Measurements from ENCODE around the gene JUN. TPM values are rescaled to one million over a fixed set of nuclear protein-coding genes. Genes with fewer than 3 reads are reported as not detected.

JUN gene
- total and polyA plus RNA-seq, 2 donors (not counting 3 experiments of a cell fraction or from before 2014, with no cell fraction given): 88.3 to 89.3 TPM

DNA sequence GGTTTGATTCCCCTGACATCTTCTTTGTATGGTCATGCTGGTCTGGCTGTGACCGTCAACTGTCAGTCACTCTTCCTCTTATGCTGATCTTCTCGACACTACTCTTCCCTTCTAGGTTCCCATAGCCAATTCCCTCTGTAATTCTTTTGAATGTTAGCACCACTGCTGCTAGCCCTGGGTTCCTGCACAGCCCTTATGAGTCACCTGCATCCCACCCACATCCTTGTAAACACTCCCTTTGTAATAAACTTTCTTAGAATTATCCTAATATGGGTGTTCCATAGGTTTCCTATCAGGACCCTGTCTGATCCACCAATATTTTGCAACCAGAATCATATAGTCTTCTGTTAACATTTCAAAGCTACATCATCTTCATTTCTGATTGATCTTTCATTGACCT lies 37.1 kb downstream of the JUN start:
- Histone ChIP-seq H3K4me3 (replicated peaks in 1 of 3; ENCODE audit: insufficient read depth in 1 of 3, low read depth in 1 of 3, low read length in 3 of 3) (no peak overlapping the region), H3K9me3 (replicated peaks; ENCODE audit: control insufficient read depth, insufficient read depth, low read length) (no peaks in the 10 kb centered on the region), H3K27ac (ENCODE audit: insufficient read depth, low read depth, low read length) (no peak overlapping the region), H3K27me3 (ENCODE audit: control insufficient read depth in 2 of 2, insufficient read depth in 2 of 2, low read length in 2 of 2) (no peaks in the 10 kb centered on the region), H2AFZ (ENCODE audit: low read depth, low read length) (peak overlapping the region; percentile 28), H3K4me2 (ENCODE audit: insufficient read depth, low read length) (no peak overlapping the region), H3K4me1 (ENCODE audit: control insufficient read depth, extremely low read depth, insufficient read depth, low read length) (peaks cover 22% of the 10 kb centered on the region), H3K9ac (replicated peaks; ENCODE audit: extremely low read depth, insufficient read depth, low read length) (no peak overlapping the region), H3K79me2 (ENCODE audit: control insufficient read depth, insufficient read depth, low read length) (no peaks in the 10 kb centered on the region), H3K9me1 (replicated peaks; ENCODE audit: control insufficient read depth, extremely low read depth, insufficient read depth, low read length) (no peaks in the 10 kb centered on the region), H4K20me1 (replicated peaks; ENCODE audit: control insufficient read depth, extremely low read depth, insufficient read depth, low read length) (no peaks in the 10 kb centered on the region), H3K36me3 (ENCODE audit: control insufficient read depth in 2 of 2, extremely low read depth in 1 of 2, insufficient read depth in 2 of 2, low read length in 2 of 2) (no peaks in the 10 kb centered on the region)
- peak; percentile 53 for DNase-seq (ENCODE audit: low read depth, low spot score)
- intact Hi-C loops (cut with micrococcal nuclease): no loop called here
- POLR2A ChIA-PET: no interaction called here
- FAIRE-seq: no peak
- no TSS peak for BruUV-seq (replicated peaks)
- dilution Hi-C loops (cut with MboI; ENCODE audit: extremely low pct_ligation_motif_present, low sequenced_read_pairs): no loop called here
- peak; percentile 83 for TF ChIP-seq FOS (IDR thresholded peaks at IDR 0.05; ENCODE audit: borderline replicate concordance, insufficient read depth, low read length)
- TF ChIP-seq GATA2 (IDR thresholded peaks at IDR 0.05; ENCODE audit: insufficient read depth, insufficient read length, low read depth, low read length): no peak
- TF ChIP-seq JUN (IDR thresholded peaks at IDR 0.05; ENCODE audit: borderline replicate concordance, insufficient read depth, insufficient read length, low read depth): peak; percentile 35
- CTCF ChIA-PET: interaction anchor here (3.0 kb wide), 1 partner anchor 26 kb away, joined by 9 read pairs; no protein-coding TSS in a partner anchor

DNA sequence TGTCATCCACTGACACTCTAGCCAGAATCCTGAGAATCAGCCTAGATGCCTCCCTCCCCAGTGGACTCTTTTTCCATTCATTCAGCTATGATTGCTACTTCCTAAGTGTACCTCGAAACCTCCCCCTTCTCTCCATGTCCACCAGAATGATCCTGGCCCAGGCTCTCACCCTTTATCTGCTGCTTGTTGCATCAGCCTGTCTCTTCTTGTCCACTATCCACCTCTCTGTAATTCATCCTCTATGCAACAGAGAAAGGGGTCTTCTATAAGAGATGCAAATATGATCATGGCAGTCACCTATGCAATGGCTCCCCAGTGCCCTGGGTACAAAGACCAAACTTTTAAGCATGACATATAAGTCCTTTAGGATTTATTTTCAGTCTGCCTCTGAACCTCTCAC lies 37.7 kb downstream of the JUN start:
- TSS peak; percentile 45 for BruUV-seq (replicated peaks)
- no peaks in the 10 kb centered on the region for H4K20me1 ChIP-seq (replicated peaks; ENCODE audit: control insufficient read depth, extremely low read depth, insufficient read depth, low read length)
- H3K27ac ChIP-seq (ENCODE audit: insufficient read depth, low read depth, low read length): no peak overlapping the region
- ChIA-PET POLR2A (no interaction called here), CTCF (interaction anchor here (1.6 kb wide), 1 partner anchor 23 kb away, joined by 6 read pairs; no protein-coding TSS in a partner anchor)
- H3K4me1 ChIP-seq (ENCODE audit: control insufficient read depth, extremely low read depth, insufficient read depth, low read length): peaks cover 22% of the 10 kb centered on the region
- H3K27me3 ChIP-seq (ENCODE audit: control insufficient read depth in 2 of 2, insufficient read depth in 2 of 2, low read length in 2 of 2): no peaks in the 10 kb centered on the region
- H3K4me3 ChIP-seq (replicated peaks in 1 of 3; ENCODE audit: insufficient read depth in 1 of 3, low read depth in 1 of 3, low read length in 3 of 3): no peak overlapping the region
- FAIRE-seq (no peak), DNase-seq (ENCODE audit: low read depth, low spot score) (no peak)
- no peaks in the 10 kb centered on the region for H3K9me1 ChIP-seq (replicated peaks; ENCODE audit: control insufficient read depth, extremely low read depth, insufficient read depth, low read length)
- no peak overlapping the region for H2AFZ ChIP-seq (ENCODE audit: low read depth, low read length)
- H3K79me2 ChIP-seq (ENCODE audit: control insufficient read depth, insufficient read depth, low read length): no peaks in the 10 kb centered on the region
- H3K9me3 ChIP-seq (replicated peaks; ENCODE audit: control insufficient read depth, insufficient read depth, low read length): no peaks in the 10 kb centered on the region
- dilution Hi-C loops (cut with MboI; ENCODE audit: extremely low pct_ligation_motif_present, low sequenced_read_pairs) (no loop called here), intact Hi-C loops (cut with micrococcal nuclease) (no loop called here)
- no peak overlapping the region for H3K9ac ChIP-seq (replicated peaks; ENCODE audit: extremely low read depth, insufficient read depth, low read length)
- H3K4me2 ChIP-seq (ENCODE audit: insufficient read depth, low read length): no peak overlapping the region
- H3K36me3 ChIP-seq (ENCODE audit: control insufficient read depth in 2 of 2, extremely low read depth in 1 of 2, insufficient read depth in 2 of 2, low read length in 2 of 2): no peaks in the 10 kb centered on the region
- TF ChIP-seq MYC (IDR thresholded peaks at IDR 0.05; ENCODE audit: low read depth, low read length) (no peak), POLR2AphosphoS5 (IDR thresholded peaks at IDR 0.05; ENCODE audit: insufficient read depth, low read depth, low read length) (no peak), FOS (IDR thresholded peaks at IDR 0.05; ENCODE audit: borderline replicate concordance, insufficient read depth, low read length) (no peak), JUN (IDR thresholded peaks at IDR 0.05; ENCODE audit: borderline replicate concordance, insufficient read depth, insufficient read length, low read depth) (no peak), POLR2A (IDR thresholded peaks at IDR 0.05; ENCODE audit: low read depth, low read length) (no peak), GATA2 (IDR thresholded peaks at IDR 0.05; ENCODE audit: insufficient read depth, insufficient read length, low read depth, low read length) (no peak), EZH2 (IDR thresholded peaks at IDR 0.05; ENCODE audit: borderline replicate concordance, low read depth, low read length, severe bottlenecking) (no peak)
- TF ChIP-seq, protein P1, sequence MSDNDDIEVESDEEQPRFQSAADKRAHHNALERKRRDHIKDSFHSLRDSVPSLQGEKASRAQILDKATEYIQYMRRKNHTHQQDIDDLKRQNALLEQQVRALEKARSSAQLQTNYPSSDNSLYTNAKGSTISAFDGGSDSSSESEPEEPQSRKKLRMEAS (IDR thresholded peaks at IDR 0.05; ENCODE audit: insufficient read depth, insufficient read length): no peak

Data from endothelial cell of umbilical vein (primary cell).